ENCODE data around the gene ARID1A.

- TF ChIP-seq, protein P1, sequence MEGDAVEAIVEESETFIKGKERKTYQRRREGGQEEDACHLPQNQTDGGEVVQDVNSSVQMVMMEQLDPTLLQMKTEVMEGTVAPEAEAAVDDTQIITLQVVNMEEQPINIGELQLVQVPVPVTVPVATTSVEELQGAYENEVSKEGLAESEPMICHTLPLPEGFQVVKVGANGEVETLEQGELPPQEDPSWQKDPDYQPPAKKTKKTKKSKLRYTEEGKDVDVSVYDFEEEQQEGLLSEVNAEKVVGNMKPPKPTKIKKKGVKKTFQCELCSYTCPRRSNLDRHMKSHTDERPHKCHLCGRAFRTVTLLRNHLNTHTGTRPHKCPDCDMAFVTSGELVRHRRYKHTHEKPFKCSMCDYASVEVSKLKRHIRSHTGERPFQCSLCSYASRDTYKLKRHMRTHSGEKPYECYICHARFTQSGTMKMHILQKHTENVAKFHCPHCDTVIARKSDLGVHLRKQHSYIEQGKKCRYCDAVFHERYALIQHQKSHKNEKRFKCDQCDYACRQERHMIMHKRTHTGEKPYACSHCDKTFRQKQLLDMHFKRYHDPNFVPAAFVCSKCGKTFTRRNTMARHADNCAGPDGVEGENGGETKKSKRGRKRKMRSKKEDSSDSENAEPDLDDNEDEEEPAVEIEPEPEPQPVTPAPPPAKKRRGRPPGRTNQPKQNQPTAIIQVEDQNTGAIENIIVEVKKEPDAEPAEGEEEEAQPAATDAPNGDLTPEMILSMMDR (conservative IDR thresholded peaks at IDR 0.05 in 1 of 2, IDR thresholded peaks at IDR 0.05 in 1 of 2; ENCODE audit: extremely low read depth in 1 of 2, insufficient read depth in 1 of 2, low read depth in 1 of 2, low read length in 2 of 2) = no peak
- TF ChIP-seq EZH2 (IDR thresholded peaks at IDR 0.05; ENCODE audit: borderline replicate concordance, low read length) = no peak
Observed at GRCh38 chr1:26733982-26734381, 38.2 kb downstream of the ARID1A start.
